Stimulated activated CD8-positive, alpha-beta memory T cell treated with anti-CD3 and anti-CD28 coated beads, Interleukin-2, amount 100 ng/mL, for 1 hour (primary cell): ENCODE results near the gene UBAC1.
"Not testable (repeated sequence)": the region's sequence is repeated elsewhere in the genome, so short reads cannot be mapped to it uniquely, and the experiment has no call there.

Experiments used
- DNase-seq, 2 donors: peaks; one replicate each; pipeline ENCODE4 v3.0.0-alpha.2; 2020; ENCODE audit warnings: low read depth in 2 of 2

The UBAC1 gene

DNA sequence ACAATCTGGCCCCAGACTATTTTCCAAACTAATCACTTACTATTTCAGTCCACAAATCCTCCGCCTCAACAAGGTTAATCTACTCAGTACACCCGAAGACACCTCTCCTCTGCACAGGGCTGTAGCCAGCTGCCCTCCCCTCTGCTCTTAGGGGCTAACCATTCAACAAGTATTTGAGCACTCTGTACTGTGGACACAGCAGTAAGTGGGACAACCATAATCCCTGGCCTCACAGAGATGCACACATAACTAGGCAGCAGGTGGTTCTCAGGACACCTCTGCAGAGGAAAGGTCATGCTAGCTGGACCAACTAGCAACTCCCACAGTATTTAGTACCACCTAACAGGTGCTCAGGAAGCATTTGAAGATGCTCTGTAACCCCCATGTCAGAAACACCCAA lies 59.3 kb downstream of the UBAC1 start:
- DNase-seq = no peak

DNA sequence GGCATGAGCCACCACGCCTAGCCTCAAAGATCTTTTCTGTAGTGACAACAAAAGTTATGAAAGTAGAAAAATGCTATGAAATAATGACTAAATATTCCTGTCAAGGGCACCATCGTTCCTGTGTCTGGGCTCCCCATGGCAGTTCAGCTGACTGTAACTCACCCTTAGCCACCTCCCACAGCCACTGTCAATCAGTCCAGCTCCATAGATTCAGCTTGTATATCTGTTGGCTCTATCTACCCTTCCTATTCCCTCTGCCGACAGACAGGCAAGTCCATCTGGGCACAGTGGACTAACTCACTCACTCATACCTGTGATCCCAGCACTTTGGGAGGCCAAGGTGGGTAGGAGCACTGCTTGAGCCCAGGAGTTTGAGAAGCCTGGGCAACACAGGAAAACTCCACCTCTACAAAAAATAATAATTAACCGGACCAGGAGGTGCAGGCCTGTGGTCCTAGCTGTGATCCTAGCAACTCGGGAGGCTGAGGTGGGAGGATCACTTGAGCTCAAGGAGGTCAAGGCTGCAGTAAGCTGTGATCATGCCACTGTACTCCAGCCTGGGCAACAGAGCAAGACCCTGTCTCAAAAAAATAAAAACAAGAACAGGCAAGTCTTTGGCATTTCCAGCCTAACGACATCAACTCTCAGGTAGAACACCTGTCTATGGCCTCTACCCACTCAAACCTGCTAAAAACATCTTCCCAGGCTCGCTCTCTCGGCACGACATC lies 60.0 kb downstream of the UBAC1 start:
- DNase-seq = no peak

DNA sequence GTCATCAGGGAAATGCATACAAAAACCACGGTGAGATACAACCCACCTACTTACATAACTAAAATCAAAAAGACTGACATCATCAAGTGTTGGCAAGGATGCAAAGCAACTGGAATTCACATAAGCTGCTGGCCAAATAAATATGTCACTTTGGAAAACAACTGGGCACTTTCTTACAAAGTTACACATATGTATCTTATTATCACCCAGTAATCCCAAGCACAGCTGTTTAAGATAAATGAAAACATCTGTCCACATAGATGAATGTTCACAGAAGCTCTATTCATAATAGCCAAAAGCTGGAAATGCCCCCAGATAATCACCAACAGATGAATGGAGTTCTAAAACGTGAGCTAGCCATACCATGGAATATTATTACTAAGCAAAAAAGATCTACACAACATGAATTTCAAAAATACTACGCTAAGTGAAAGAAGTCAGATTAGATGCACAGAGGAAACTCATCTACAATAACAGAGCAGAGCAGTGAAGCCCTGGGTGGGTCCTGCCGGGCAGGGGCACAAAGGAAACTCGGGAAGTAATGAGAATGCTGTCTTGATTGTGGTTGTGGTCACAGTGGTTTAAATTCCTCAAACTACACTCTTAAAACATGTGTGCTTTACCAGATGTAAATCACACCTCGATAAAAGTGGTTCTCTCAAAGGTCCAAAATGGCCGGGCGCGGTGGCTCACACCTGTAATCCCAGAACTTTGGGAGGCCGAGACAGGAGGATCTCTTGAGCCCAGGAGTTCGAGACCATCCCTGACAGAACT lies 62.4 kb downstream of the UBAC1 start:
- no peak for DNase-seq

DNA sequence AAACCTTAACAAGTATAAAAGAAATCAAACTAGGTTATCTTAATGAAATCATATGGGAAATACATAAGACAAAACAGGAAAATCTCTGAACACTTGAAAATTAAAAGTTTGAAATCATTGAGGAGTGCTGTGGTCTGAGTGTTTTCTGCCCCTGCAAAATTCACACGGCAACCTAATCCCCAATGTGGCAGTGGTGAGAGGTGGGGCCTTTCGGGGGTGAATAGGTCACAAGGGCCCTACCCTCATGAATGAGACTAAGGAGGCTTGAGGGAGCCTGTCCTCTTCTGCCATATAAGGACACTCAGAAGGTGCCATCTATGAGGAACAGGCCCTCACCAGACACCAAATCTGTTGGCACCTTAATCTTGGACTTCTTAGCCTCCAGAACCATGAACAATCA lies 64.5 kb downstream of the UBAC1 start:
- no peak for DNase-seq

DNA sequence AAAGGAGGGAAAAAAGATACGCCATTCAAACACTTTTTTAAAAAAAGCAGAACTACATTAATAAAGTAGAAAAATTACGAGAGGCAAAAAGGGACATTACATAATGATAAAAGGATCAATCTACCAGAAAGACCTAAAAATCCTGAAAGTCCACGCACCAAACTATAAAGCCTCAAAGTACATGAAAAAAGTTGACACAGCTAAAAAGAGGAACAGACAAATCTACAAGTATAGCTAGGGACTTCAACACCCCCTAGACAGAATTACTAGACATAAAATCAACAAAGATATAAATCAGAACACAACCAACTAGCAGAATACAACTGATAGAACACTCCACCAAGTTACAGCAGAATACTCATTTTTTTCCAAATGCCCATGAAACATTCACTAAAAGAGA lies 65.0 kb downstream of the UBAC1 start:
- no peak for DNase-seq

DNA sequence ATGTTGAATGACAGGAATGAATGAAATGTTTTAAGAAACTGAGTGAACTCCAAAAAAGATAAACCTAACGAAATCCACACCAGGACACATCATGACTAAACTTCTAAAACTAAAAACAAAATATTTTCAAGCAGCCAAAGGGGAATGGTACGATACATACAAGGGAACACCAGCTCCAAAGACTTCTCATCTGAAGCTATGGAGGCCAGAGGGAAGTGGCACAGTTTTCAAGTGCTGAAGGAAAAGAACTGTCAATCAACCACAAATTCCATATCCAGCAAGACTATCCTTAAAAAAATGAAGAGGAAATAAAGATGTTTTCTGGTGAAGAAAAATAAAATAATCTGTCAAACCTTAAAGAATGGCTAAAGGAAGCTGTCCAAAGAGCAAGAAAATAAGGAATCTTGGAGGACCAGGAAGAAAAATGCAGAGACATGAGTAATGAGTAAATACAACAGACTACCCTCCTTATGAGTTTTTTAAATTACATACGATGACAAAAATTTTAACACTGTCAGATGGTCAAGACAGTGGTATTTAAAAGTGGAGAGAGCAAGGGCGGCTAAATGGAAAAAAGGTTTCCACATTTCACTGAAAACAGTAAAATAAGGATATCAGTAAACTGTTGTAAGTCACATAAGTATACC lies 65.8 kb downstream of the UBAC1 start:
- no peak for DNase-seq

DNA sequence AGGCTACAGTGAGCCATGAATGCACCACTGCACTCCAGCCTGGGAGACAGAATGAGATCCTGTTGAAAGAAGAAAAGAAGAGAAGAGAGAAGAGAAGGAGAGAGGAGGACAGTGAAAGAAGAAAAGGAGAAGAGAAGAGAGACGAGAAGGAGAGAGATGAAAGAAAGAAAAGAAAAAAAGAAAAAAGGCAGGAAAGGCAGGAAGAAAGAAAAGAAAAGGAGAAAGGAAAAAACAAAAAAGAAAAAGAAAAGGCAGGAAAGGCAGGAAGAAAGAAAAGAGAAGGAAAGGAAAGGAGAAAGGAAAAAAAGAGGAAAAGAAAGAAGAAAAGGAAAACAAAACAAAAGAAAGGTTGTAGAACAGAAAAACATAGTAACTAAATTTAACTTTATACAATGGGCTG lies 68.1 kb downstream of the UBAC1 start:
- DNase-seq = no peak

DNA sequence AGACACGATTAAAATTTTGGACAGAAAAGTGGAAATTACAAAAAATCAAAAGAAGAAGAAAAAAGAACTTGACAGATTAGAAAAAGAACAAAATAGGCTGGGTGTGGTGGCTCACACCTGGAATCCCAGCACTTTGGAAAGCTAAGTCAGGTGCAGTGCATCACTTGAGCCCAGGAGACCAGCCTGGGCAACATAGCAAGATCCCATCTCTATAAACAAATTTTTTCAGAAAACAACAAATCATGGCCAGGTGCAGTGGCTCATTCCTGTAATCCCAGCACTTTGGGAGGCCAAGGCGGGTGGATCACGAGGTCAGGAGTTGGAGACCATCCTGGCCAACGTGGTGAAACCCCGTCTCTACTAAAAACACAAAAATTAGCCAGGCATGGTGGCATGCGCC lies 68.8 kb downstream of the UBAC1 start:
- not testable (repeated sequence) for DNase-seq

DNA sequence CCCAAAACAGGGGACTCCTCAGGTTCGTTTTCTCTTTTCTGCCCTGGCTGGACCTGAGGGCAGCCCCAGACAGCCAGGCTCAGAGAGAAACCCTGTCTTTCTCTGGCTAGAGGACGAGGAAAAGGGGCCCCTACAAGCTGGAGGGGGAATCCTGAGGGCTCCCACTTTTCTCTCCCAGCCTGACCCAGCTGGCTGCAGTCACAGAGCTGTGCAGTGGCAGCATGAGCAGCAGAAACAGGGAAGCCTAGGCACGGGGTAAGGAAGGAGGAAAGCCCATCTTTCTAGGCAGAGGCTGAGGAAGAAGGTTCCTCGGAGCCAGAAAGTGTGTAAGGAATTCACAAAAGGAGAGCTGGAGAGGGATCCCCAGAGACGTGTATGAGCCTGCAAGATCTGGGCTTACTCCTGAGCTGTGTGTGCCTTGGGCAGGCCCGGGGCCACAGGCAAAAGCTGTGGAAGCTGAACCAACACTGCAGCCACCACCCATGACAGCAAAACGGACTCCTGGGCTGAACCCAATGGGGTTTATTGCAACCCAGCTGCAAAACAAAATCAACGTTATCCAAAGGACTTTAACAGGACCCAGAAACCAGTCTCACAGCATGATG lies 70.0 kb downstream of the UBAC1 start:
- no peak for DNase-seq

DNA sequence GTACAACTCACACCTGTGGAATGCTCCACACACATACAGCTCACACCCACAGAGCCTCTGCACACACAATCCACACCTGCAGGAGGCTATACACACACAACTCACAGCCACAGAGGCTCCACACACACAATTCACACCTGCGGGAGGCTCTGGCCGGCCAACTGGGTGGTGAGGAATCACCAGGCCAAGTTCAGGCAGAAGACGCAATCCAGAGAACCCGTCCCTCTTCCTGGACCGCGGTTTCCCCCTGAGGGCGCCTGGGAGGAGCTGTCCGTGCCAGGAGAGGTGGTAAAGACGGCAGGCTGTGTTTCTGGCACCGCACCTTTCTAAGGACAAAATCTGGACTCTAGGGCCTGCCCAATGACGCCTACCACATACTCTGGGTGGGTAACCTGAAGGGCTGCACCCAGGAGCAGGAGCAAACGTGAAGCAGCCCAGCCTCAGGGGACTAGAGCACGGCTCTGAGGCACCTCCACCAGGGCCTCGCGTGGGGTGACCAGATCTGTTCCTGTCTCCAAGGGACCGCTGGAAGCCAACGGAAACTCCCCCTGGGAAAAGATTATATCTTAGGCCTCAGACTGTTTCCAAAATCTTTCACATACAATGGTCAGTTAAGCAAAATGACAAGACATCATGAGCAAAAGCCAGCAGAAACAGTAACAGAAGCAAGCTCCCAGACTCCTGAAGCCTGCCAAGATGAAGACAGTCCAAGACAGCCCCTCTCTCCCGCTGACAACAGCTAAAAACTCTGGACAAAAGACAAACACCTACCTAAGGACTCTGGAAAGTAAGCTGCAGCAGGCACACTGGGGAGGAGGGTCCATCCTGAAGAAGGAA lies 70.8 kb downstream of the UBAC1 start:
- no peak for DNase-seq

DNA sequence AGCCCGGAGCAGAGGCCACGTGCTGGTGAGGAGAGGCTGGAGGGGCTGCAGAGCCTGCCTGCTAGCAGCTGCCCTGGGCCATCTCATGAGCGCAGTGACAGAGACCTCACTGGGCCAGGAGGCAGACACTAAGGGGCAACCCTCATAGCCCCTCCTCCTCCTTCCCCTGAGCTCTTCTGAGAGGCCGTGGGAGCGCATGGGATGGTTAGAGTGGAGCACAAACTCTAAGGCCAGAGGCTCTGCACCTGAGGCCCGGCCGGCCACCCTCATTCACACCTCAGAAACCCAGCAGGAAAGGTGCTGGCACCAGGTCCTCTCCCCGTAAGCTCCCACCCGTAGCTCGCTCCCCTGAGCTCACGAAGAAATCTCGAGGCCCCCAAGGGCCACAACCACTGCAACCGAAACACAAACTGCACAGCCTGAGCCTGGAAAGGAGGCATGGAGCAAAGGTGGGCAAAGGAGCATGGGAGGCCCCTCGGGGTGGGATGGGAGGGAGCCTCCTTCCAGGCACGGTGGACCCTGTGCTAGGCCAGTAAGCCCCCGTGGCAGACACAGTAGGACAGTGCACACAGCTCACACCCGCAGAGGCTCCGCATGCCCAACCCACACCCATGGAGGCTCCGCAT lies 71.5 kb downstream of the UBAC1 start:
- DNase-seq = no peak

DNA sequence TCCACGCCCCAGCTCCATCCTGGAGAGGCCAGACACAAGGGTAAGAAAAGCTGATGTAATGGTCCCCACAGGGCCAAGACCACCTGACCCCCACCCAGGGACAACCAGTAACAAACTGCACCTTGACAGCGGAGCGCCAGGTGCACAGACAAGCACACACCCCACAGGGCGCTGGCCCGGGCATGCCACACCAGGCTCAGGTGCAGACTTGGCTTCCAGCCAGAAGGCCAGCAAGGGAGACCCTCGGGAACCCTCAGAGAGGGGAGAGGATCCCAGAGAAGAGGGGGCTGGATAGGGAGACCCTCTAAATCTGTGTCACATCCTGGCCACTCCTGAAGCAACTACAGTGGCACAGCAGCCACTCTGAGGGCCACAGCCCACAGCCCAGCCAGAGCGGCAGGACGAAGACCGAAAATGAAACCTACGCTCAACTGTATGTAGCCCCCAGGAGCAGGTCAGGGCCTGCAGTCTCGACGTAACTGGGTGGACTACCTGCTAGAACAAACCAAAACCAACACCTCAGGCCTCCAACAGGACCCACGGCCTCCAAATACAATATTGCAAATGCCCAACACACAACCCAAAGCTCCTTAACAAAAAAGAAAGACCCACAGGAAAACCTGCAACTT lies 72.3 kb downstream of the UBAC1 start:
- no peak for DNase-seq

DNA sequence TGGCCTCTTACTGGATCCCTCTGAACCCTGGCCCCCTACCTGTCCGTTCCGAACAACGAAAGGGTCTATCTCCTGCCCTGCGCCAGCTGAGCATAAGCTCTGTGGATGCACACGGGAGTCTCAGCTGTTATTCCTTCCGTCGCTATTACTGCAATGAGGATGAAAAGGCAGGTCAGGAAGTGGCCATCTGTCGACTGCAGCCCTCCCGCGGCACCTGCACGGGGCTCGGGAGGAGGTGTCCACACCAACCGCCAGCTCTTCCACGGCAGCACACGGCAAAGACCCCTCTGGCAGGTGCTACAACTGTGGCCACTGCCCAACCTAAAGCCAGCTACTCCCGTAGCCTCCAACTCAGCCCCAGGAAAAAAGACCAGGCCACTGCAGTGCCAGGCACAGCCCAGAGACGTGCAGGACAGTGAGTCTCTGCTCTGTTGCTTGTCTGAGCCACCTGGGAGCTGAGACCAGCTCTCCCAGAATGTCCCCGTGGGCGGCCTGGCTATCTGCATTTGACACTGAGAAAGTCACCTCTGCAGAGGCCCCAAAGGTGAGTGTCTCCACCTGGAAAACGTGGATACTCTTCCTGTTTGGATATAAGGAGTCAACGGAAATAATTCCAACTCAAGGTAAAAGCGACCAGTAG lies 72.9 kb downstream of the UBAC1 start:
- no peak for DNase-seq

DNA sequence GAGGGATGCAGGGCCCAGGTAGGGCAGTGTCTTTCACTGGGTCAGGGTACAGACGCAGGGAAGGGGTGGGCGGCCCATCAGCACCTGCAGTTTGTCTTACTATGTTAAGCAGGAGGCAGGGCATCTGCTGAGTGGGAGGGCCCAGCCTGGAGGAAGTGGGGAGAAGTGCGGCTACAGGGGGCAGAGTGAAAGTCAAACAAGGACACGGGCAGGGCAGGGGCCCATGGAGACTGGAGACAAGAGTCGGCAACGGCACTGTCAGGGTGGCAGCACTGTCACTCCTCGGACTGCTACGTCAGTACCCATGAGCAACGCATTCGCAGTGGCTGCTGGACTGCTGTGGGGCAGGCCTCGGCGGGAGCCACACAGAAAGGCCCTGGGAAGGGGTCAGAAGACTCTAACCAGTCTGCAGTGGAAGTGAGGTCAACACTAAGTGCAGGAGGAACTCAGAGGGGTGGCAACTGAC lies 73.6 kb downstream of the UBAC1 start:
- no peak for DNase-seq

DNA sequence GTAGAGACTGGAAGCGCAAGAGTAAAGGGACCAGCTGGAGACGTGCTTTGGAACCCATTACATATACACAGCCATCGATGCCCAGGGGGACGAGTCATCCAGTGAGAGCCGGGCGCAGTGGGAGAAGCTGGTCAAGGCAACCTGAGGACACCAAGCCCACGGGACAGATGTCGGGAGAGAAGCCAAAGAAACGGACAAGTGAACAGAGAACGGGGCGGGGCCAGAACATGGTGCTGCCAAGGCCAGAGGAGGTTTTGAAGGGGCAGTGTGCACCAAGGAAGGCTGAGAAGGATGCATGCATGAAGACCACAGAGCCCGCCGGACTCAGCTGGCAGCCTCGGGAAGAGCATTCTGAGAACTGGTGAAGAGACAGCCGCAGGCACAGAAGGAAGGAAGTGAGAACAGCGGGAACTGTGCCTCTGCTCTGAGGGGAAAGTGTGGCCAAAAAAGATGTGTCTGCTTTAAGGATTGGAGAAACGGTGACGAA lies 74.1 kb downstream of the UBAC1 start:
- DNase-seq = no peak

DNA sequence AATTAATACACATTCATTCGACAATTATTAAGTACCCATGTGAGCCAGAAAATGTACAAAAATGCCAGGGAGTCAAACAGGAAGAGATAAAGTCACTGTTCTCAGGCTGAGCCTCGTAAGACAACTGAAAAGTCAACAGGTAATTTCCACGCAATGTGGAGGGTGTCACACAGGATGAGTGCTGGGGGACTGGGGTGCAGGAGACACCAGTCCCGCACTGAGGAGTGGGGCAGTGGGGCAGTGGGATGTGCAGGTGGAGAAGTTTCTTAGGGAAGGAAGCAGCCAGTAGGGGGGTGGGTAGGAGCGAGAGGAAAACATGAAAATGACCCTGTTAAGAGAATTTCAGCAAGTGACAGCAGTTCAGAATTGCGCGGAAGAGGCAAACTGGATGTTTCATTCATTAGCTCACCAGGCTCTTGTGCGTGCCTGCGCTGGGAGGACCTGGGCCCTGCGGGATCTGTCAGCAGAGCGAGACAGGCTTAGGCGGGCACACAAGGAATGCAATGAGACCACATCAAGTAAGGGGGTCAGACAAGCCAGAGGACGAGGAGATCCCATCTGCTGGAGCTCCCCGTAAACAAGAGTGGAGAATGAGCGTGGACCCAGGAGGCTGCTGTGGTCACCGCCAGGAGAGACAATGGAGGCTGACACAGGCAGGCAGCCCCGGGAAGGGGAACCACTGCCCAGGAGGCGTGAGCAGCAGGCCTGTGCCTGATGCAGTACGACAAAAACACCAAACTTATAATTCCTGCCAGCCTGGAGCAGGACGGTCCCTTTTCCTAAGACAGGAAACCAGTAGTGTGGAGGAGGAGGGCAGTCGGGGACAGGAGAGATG lies 74.8 kb downstream of the UBAC1 start:
- DNase-seq = no peak

DNA sequence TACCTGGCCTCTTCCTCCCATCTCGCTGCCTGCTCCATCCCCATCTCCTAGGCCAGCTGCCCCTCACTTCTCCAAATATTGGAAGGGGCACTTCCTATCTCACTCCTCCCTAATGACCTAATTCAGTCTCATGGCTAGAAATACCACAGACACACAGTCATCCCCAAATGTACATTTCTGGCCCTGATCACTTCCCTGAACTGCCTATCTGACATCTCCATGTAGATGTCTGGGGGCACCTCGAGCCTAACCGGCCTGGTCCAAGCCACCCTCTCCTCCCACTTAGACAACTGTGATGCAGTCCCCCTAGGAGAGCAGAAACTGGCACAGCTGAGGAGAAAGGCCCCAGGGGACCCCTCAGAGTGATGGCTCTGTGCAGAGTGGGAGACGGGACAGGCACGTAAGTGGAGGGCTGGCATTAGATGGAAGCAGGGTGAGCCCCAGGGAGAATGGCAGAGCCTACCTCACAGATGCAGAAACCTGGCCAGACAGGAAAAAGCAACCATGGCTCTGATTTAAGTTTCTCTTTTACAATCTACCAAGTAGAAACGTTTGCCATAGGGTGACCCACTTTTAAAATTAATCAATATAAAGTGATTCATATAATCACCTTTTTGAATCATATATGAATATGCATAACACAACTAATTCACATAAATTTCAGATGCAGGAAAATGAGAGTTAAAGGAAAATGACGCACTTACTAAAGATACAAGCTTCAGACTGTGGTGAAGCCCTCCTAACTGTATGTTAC lies 75.9 kb downstream of the UBAC1 start:
- no peak for DNase-seq

DNA sequence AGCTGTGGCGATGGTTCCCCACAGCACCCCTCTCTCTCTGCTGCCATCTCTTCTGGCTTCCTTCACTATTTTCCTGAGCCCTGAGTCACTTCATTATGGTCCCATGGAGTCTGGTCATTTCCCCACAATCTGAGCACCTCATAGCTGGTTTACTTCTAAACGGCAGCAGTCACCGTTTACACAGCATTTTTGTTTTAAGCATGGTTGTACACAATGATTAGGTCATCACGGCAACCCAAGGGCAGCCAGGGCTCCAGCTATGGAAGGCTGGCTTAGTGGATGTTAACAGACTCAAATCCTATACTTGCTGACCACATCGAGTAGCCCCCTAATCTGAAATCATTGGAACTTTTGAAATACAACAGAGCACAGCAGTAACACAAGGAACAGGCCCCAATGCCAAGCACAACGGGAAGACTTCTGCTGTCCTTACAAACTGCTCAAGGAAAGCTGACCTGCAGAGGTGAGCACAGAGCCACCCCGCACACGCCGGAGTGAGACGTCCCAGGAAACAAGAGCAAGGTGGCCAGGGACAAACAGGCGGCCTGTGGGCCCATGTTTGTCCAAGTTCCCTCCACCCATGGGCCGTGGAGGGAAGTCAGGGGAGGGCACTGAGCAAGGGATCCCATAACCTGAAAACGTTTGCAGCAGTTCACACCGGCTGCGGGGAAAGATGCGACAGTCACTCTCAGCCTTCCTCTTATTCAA lies 76.7 kb downstream of the UBAC1 start:
- DNase-seq = no peak
